ENCODE results near the gene CELA2A. TPM values are rescaled to one million over a fixed set of nuclear protein-coding genes. Genes with fewer than 3 reads are reported as not detected.
A peak's percentile ranks its signal among the peaks of the same experiment; 100 is the strongest.

CELA2A gene
- total and polyA plus RNA-seq, 9 of the 15 experiments (the other 6 are each of a cell fraction or from before 2014, with no cell fraction given), result 0.62 TPM; not detected in 8

DNA sequence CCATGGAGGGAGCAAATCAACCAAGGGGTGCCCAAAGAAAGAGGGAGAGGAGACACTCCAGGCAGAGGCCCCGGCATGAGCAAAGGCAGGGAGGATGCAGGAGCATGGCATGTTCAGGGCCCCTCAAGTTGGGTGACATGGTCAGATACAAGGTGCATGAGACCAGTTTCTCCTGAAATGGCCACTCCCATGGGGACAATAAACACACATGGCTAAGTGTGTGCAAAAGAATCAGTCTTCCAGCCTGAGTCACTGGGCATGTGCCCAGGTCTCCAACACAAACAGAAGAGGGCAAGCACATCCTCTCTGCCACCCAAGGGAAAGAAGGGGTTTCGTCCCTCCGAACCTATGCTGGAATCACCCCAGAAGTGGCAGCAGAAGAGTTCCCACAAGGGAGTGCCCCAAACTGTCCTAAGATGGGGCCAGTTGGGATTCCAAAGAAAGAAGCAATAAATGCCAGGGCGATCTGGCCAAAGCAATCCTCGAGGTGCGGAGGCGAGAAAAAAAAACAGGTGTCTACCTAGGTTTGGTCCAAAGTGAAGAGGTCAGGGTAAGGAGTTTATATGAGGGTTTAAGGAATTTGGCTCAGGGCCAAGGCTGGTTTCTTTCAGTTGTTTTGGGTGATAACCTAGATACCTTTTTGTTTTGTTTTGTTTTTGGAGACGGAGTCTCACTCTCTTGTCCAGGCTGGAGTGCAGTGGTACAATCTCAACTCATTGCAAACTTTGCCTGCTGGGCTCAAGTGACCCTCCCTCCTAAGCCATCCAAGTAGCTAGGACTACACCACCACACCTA is 54.3 kb downstream of the CELA2A start:
- no peak overlapping the region for H2AFZ ChIP-seq (ENCODE audit: low read depth, low read length)
- 85% methylated on average over 8 of the region's 8 CpGs for WGBS (ENCODE audit: insufficient coverage, low coverage, missing lambda C conversion rate)
- DNase-seq (ENCODE audit: extremely low read depth in 1 of 4, low spot score in 3 of 4), result no peak
- no peaks in the 10 kb centered on the region for H3K27me3 ChIP-seq (ENCODE audit: control insufficient read depth in 2 of 2, insufficient read depth in 2 of 2, low read length in 2 of 2)
- CTCF ChIA-PET (ENCODE audit: low intra/inter-chr PET ratio), result no interaction called here
- in situ Hi-C loops (cut with MboI) (no loop called here), intact Hi-C loops (cut with micrococcal nuclease) (no loop called here)
- no peak overlapping the region for H3K4me2 ChIP-seq (ENCODE audit: insufficient read depth, low read length)
- H3K36me3 ChIP-seq (ENCODE audit: control insufficient read depth, insufficient read depth, low read length), result peaks cover 52% of the 10 kb centered on the region; the same call in 2 of the 3 replicates
- POLR2A ChIA-PET, result interaction anchor here (0.7 kb wide), 1 partner anchor 516 kb away, joined by 3 read pairs; no protein-coding TSS in a partner anchor
- no peaks in the 10 kb centered on the region for H3K9me1 ChIP-seq (ENCODE audit: control insufficient read depth, insufficient read depth, low read length)
- peaks cover 17% of the 10 kb centered on the region; the same call in 2 of the 3 replicates for H3K79me2 ChIP-seq (ENCODE audit: control insufficient read depth, insufficient read depth, low read length)
- H4K20me1 ChIP-seq (replicated peaks; ENCODE audit: control insufficient read depth, insufficient read depth, low read length), result no peaks in the 10 kb centered on the region; the same call in 1 of the 2 replicates
- no peak for FAIRE-seq
- no peak overlapping the region for H3K9ac ChIP-seq (ENCODE audit: insufficient read depth in 1 of 2, low read depth in 2 of 2, low read length in 2 of 2)
- no peak overlapping the region for H3K27ac ChIP-seq (ENCODE audit: extremely low read depth, low read depth, low read length)
- no peak overlapping the region for H3K4me3 ChIP-seq
- TF ChIP-seq HDGF (IDR thresholded peaks at IDR 0.05) (no peak), ZNF197 (CRISPR knock-in tag; IDR thresholded peaks at IDR 0.05; ENCODE audit: low read depth) (no peak), ZBTB12 (CRISPR knock-in tag; IDR thresholded peaks at IDR 0.05) (no peak), NFIC (IDR thresholded peaks at IDR 0.05) (peak; percentile 96), NFIX (CRISPR knock-in tag; IDR thresholded peaks at IDR 0.05; ENCODE audit: low read depth) (peak; percentile 55)
- no peaks in the 10 kb centered on the region for H3K9me3 ChIP-seq (replicated peaks; ENCODE audit: control insufficient read depth, insufficient read depth, low read depth, low read length)
- BruUV-seq (replicated peaks), result no TSS peak
- peaks cover 12 to 19% of the 10 kb centered on the region in 2 experiments for H3K4me1 ChIP-seq (replicated peaks in 1 of 2; ENCODE audit: control insufficient read depth in 2 of 2, insufficient read depth in 2 of 2, low read length in 2 of 2)
- no peak for ATAC-seq

Measured in K562 (cell line).